B cell (primary cell): ENCODE measurements around the gene GFI1B. TPM values are rescaled to one million over a fixed set of nuclear protein-coding genes. Genes with fewer than 3 reads are reported as not detected.

ENCODE experiments used
- ATAC-seq: fragments of 200-7000 bp; cut with Tn5 transposase; one replicate; pipeline ENCODE4 v1.10.0; 2021; ENCODE audit warnings: low read depth, mild to moderate bottlenecking, moderate number of reproducible peaks, moderate library complexity
- CTCF ChIA-PET: fragments of 350-600 bp; sonication (Branson Sonifier 250); formaldehyde crosslinking; loops from one replicate; lab custom pipeline; 2021; ENCODE audit warnings: antibody characterized with exemption, inconsistent platforms; lab: Charles Lee
- POLR2A ChIA-PET: fragments of 350-600 bp; sonication (Branson Sonifier 250); formaldehyde crosslinking; loops from one replicate; lab custom pipeline; 2021; ENCODE audit warnings: antibody characterized with exemption; lab: Charles Lee
- DNase-seq: peaks from one replicate; pipeline ENCODE4 v3.0.0; 2013
- H2AFZ ChIP-seq: 2 replicates; pipeline ENCODE4 v1.6.1; 2012; ENCODE audit warnings: mild to moderate bottlenecking, low read depth, low read length; ENCODE audit not compliant: insufficient read depth, poor library complexity, severe bottlenecking
- H3K27ac ChIP-seq, 2 donors: 1 replicate in 1 of 2; 2 replicates in 1 of 2; pipeline ENCODE4 v1.5.1; 2012 to 2013; ENCODE audit warnings: low read length in 2 of 2, mild to moderate bottlenecking in 2 of 2, moderate library complexity in 1 of 2
- H3K27me3 ChIP-seq, 4 experiments: fragments of 200-600 bp in 1 of 4; sonication (generic) in 1 of 4; replicated peaks in 1 of 4; 1 replicate in 2 of 4; 2 replicates in 2 of 4; pipeline versions ENCODE4 v1.6.1 to v1.7.0; 2013 to 2016; ENCODE audit warnings: low read length in 3 of 4, mild to moderate bottlenecking in 2 of 4, mixed read lengths in 1 of 4, moderate library complexity in 1 of 4; ENCODE audit not compliant: insufficient read depth in 4 of 4, control insufficient read depth in 3 of 4; ENCODE audit errors: control extremely low read depth in 1 of 4
- H3K36me3 ChIP-seq, 2 experiments: replicated peaks in 1 of 2; 1 replicate in 1 of 2; 2 replicates in 1 of 2; pipeline versions ENCODE4 v1.6.1 to v1.7.1; 2013; ENCODE audit warnings: low read length in 1 of 2; ENCODE audit not compliant: insufficient read depth in 2 of 2, control insufficient read depth in 1 of 2; ENCODE audit errors: control extremely low read depth in 1 of 2, extremely low read depth in 1 of 2
- H3K4me1 ChIP-seq, 2 donors: fragments of 200-600 bp in 1 of 2; sonication (generic) in 1 of 2; 1 replicate in 1 of 2; 2 replicates in 1 of 2; pipeline versions ENCODE4 v1.5.1 to v1.6.1; 2013 to 2017; ENCODE audit warnings: low read length in 2 of 2; ENCODE audit not compliant: control insufficient read depth in 2 of 2, insufficient read depth in 2 of 2
- H3K4me2 ChIP-seq: replicated peaks from 2 replicates; pipeline ENCODE3; 2012; ENCODE audit warnings: mild to moderate bottlenecking, low read depth, low read length; ENCODE audit not compliant: poor library complexity, severe bottlenecking
- H3K4me3 ChIP-seq, 5 experiments: fragments of 200-600 bp in 1 of 5; sonication (generic) in 1 of 5; 1 replicate in 3 of 5; 2 replicates in 2 of 5; pipeline versions ENCODE4 v1.5.1 to v1.7.0; 2011 to 2016; ENCODE audit warnings: low read length in 4 of 5, mild to moderate bottlenecking in 4 of 5, low read depth in 2 of 5, control low read depth in 1 of 5, moderate library complexity in 1 of 5; ENCODE audit not compliant: insufficient read depth in 1 of 5; ENCODE audit errors: control extremely low read depth in 1 of 5, extremely low read depth in 1 of 5
- H3K79me2 ChIP-seq: fragments of 200-600 bp; sonication (generic); one replicate; pipeline ENCODE4 v1.6.0; 2016; ENCODE audit warnings: low read length; ENCODE audit not compliant: control insufficient read depth, insufficient read depth
- H3K9ac ChIP-seq: fragments of 200-600 bp; sonication (generic); 2 replicates; pipeline ENCODE4 v1.6.1; 2017; ENCODE audit warnings: mild to moderate bottlenecking, low read length, moderate library complexity
- H3K9me3 ChIP-seq, 3 donors: one replicate each; pipeline versions ENCODE4 v1.6.1 to v1.7.1; 2013; ENCODE audit warnings: low read length in 2 of 3; ENCODE audit not compliant: control insufficient read depth in 2 of 3, insufficient read depth in 1 of 3; ENCODE audit errors: control extremely low read depth in 1 of 3
- H4K20me1 ChIP-seq: 2 replicates; pipeline ENCODE4 v1.6.0; 2012; ENCODE audit warnings: mild to moderate bottlenecking, low read length; ENCODE audit not compliant: insufficient read depth, control insufficient read depth, poor library complexity, severe bottlenecking
- H3K27ac Mint-ChIP-seq: one replicate; pipeline ENCODE4 v1.8.0; 2021; ENCODE audit warnings: mixed read lengths
- H3K27me3 Mint-ChIP-seq: one replicate; pipeline ENCODE4 v1.8.0; 2021; ENCODE audit warnings: mixed read lengths
- H3K4me1 Mint-ChIP-seq: one replicate; pipeline ENCODE4 v1.8.0; 2021; ENCODE audit warnings: mixed read lengths
- H3K4me3 Mint-ChIP-seq: one replicate; pipeline ENCODE4 v1.8.0; 2021; ENCODE audit warnings: mixed read lengths
- H3K9me3 Mint-ChIP-seq: one replicate; pipeline ENCODE4 v1.8.0; 2022; ENCODE audit warnings: mixed read lengths; ENCODE audit not compliant: insufficient read depth
- CTCF ChIP-seq: fragments of 200-600 bp; IDR thresholded peaks from one replicate; pipeline ENCODE4 v1.8.0; 2022; ENCODE audit warnings: antibody characterized with exemption, mild to moderate bottlenecking
- EZH2 ChIP-seq: IDR thresholded peaks from 2 replicates; pipeline ENCODE4 v1.6.1; 2012; ENCODE audit warnings: borderline replicate concordance, low read depth, mild to moderate bottlenecking, moderate library complexity, low read length; ENCODE audit not compliant: insufficient read depth, poor library complexity, severe bottlenecking
- WGBS: methylation state at CpG from one replicate; pipeline ENCODE4 v1.1.5; 2013; ENCODE audit warnings: missing lambda C conversion rate; ENCODE audit not compliant: insufficient coverage; 5-methylcytosine and 5-hydroxymethylcytosine counted together
- intact Hi-C: fragments of 100-400 bp; cut with micrococcal nuclease; formaldehyde crosslinking; loops from one replicate; pipeline ENCODE4 v1.10.0; 2022
- polyA plus RNA-seq: library from polyadenylated mRNA; depleted of rRNA; stranded (reverse); fragments of >200 nt; gene quantifications from 2 replicates; pipeline ENCODE4 v1.2.3, GENCODE V29; 2012
- total RNA-seq, 2 donors: library from RNA; stranded (reverse); fragments of 120-200 nt in 1 of 2; gene quantifications; 1 replicate in 1 of 2; 2 replicates in 1 of 2; pipeline versions ENCODE4 v1.2.3 to v1.2.4, GENCODE V29; 2013 to 2022

Gene GFI1B
- total and polyA plus RNA-seq, 2 donors (not counting 1 experiment from before 2014, with no cell fraction given): 0.09 TPM; not detected in 1

- no peak overlapping the region for H3K4me2 ChIP-seq
- H3K9me3 Mint-ChIP-seq: no peaks in the 10 kb centered on the region
- ATAC-seq: no peak
- no peaks in the 10 kb centered on the region for H3K36me3 ChIP-seq
- TF ChIP-seq EZH2: no peak
- no peak for TF ChIP-seq CTCF
- peaks cover 8% of the 10 kb centered on the region for H3K27me3 Mint-ChIP-seq
- 92% methylated on average over 18 of the region's 18 CpGs for WGBS
- H3K4me1 Mint-ChIP-seq: peaks cover 11% of the 10 kb centered on the region
- ChIA-PET POLR2A (interaction anchor here (0.7 kb wide), 1 partner anchor 1050 kb away, joined by 3 read pairs; no protein-coding TSS in a partner anchor), CTCF (no interaction called here)
- H3K27ac ChIP-seq: no peak overlapping the region
- H3K9me3 ChIP-seq: no peaks in the 10 kb centered on the region
- H3K4me3 ChIP-seq: no peak overlapping the region
- no peaks in the 10 kb centered on the region for H4K20me1 ChIP-seq
- no peak overlapping the region for H3K27ac Mint-ChIP-seq
- H3K4me1 ChIP-seq: peaks cover 9 to 12% of the 10 kb centered on the region in 2 donors
- H3K27me3 ChIP-seq: no peaks in the 10 kb centered on the region
- DNase-seq: no peak
- intact Hi-C loops: no loop called here
- no peak overlapping the region for H3K4me3 Mint-ChIP-seq
- H3K79me2 ChIP-seq: peaks cover 10% of the 10 kb centered on the region
- no peak overlapping the region for H3K9ac ChIP-seq
- no peak overlapping the region for H2AFZ ChIP-seq
These were observed 29.9 kb upstream of the GFI1B start for GRCh38 chr9:132948482-132949050.

- H3K4me1 Mint-ChIP-seq: peaks cover 4% of the 10 kb centered on the region
- intact Hi-C loops: no loop called here
- Histone ChIP-seq H3K4me3 (no peak overlapping the region), H3K4me1 (peaks cover 5 to 7% of the 10 kb centered on the region in 2 donors), H3K4me2 (no peak overlapping the region), H4K20me1 (no peaks in the 10 kb centered on the region), H3K36me3 (no peaks in the 10 kb centered on the region), H3K79me2 (no peaks in the 10 kb centered on the region), H3K27me3 (no peaks in the 10 kb centered on the region), H3K9ac (no peak overlapping the region), H3K9me3 (peaks cover 0 to 8% (median 0%) of the 10 kb centered on the region in 3 donors), H3K27ac (no peak overlapping the region), H2AFZ (no peak overlapping the region)
- no peak for DNase-seq
- WGBS: 90% methylated on average over 4 of the region's 4 CpGs
- ChIA-PET POLR2A (no interaction called here), CTCF (no interaction called here)
- H3K27me3 Mint-ChIP-seq: peaks cover 8% of the 10 kb centered on the region
- no peak for TF ChIP-seq CTCF
- no peak for TF ChIP-seq EZH2
- H3K9me3 Mint-ChIP-seq: no peaks in the 10 kb centered on the region
- no peak overlapping the region for H3K4me3 Mint-ChIP-seq
- no peak overlapping the region for H3K27ac Mint-ChIP-seq
- ATAC-seq: no peak
These were observed 28.8 kb upstream of the GFI1B start for GRCh38 chr9:132949709-132950108.
